CD4-positive, alpha-beta T cell treated with Interleukin-4 for 4 hours (primary cell): Measurements from ENCODE around the gene JUP.
"Not testable (repeated sequence)": the region's sequence is repeated elsewhere in the genome, so short reads cannot be mapped to it uniquely, and the experiment has no call there.

Experiments
- DNase-seq: peaks from one replicate; pipeline ENCODE4 v3.0.0-alpha.2; 2020

The JUP gene

DNA sequence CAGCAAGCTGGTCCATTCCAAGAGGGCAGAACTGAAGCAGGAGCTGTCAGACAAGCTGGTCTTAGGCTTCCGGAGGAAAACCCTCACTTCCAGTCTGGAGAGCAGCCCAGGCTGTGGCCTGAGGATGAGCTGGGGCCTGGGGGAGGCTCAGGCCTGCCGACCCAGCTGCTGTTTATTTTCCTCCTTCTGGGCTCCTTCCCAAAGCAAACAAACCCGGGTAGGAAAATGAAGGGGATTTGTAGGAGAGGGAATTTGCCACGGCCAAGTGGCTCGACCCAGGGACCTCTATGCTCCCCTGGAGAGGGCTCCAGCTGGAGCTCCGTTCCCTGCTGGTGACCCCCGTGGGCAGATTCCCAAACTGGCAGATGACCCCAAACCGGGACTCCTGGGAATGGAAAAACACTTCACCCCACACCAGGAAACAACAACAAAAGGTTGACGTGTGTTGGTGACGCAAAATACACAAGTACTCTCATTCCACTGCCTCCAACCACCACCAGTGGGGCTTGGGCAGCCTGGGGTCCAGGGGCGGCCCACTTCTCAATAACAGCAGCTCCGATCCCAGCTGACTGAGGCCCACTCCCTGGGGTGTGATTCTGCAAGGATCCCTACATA lies 8.8 kb downstream of the JUP start:
- DNase-seq = no peak

DNA sequence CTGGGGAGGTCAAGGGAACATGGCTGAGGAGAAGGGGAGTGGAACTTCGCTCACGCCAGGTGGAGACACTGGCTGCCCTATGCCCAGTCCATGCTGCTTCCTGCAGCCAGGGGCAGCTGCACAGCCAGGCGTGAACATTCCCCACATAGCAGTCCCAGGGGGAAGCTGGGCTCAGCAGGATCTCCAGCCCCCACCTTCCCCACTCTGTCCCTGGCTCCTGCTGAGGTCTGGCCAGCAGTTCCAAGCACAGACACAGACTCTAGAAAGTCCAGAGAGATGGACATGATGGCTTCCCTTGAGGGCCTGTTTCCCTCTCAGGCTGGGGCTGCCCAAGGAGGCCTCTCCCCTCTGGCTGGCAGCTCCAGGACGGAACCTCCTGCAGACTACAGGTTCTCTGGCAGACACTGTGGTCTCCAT lies 9.3 kb downstream of the JUP start:
- no peak for DNase-seq

DNA sequence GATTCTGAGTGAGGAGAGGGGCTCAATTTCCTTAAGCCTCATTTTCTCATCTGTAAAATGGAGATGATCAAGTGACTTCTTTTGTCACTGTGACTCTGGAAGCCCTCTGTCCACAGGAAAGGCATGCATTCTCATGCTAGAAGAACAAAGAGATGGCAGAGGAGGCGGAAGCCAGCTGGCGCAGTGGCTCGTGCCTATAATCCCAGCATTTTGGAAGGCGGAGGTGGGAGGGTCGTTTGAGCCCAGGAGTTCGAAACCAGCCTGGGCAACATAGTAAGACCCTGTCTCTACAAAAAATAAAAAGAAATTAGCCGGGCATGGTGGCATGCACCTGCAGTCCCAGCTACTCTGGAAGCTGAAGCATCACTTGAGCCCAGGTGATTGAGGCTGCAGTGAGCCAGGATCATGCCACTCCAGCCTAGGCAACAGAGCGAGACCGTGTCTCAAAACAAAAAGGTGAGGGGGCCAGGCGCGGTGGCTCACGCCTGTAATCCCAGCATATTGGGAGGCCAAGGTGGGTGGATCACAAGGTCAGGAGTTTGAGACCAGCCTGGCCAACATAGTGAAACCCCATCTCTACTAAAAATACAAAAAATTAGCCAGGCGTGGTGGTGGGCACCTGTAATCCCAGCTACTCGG lies 10.1 kb downstream of the JUP start:
- not testable (repeated sequence) for DNase-seq

DNA sequence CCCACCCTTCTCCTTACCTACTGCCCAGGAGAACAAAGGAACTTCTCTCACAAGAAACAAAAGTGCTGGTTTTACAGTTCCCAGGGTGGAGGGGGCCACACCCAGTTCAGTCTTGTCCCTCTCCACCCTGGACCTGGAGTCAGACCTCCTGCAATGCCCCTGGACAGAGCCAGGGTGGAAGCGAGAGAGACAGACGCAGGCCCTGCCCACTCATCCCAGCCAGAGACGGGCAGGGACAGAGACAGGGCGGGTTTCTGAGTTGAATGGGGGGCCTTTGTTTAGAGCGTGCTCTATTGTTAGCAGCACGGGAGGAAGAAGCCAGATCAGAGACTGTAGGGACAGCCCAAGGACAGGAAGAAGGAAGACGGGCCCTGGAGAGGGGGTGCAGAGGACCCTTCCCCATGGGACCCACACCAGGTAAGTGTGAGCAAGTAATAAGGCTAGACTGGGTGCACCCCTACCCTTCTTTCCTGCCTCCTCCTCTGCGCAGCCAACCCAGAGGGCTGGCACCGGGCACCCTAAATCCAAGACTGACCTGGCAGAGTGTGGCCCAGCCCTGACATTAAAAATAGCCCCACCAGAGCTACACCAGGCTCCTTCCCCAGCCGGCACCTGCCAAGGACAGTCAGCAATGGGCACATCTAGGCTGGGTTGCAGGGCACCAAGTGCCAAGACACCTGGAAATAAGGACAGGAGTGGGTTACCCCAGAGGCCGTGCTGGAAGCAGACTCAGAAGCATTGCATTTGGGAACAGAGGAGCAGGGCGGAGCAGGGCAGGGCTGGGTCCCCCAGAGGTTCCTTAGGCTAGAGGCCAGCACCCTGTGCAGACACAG lies 10.9 kb downstream of the JUP start:
- no peak for DNase-seq

DNA sequence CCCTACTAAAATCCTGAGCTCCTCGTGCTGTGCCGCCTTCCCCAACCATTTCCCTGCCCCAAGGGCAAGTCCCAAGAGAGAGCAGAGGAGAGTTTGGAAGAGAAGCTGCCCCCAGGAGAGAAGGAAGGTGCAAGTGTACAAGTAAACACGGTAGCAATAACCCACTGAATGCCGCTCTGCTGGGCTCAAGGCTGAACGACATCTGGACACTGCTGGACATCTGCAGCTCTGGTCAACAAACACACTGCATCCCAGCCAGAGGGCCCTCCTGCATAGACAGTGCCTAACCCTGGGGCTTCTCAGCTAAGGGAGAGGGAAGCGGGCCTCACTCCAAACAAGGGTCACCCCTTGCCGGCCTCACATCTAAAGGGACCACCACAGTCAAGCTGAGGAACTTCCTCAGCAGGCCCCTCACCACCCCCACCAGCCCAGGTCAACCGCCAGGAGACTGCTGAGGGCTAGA lies 12.7 kb downstream of the JUP start:
- DNase-seq = no peak

- no peak for DNase-seq
Observed at GRCh38 chr17:41773190-41773588, 13.3 kb downstream of the JUP start.

DNA sequence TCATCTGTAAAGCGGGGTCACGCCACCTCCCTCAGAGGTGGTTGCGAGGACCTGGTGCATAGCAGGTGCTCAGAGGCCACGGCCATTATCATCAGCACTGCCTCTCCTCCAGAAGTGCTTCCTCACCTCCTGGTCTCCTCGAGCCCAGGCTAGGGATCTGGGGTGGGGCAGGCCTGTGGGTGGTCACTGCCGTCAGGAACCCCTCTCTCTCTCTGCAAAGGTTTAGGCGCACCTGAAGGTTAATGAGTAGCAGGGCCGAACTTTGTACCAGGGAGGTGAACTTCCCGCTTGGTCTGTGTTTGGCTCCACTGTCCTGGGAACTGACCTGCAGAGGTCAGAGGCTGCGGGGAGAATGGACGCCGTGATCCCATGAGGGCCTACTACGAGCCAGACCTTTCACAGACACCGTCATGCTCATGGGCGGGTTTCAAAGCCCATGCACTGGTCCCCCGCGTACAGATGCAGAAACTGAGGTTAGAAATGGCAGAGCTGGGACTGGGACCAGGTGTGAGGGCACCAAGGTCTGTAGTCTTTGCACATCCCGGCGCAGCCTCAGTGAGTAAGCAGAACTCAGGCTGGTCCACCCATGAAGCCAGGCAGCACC lies 13.8 kb downstream of the JUP start:
- no peak for DNase-seq

DNA sequence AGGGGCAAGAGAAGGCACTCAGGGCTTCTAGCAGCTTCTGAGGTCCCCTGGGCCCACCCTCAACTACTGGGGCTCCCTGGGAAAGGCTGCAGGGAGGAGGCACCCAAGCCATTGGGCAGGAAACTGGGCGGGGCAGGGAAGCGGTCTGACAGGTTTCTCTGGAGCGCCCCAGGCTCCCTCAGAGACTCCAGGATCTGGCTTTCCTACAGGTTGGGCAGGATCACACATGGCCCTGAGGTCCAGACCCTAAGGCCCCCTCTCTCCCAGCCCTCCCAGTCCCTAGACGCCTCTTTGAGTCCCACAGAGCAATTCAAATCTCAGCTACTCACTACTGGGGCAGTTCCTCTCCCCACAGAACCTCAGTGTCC lies 14.3 kb downstream of the JUP start:
- DNase-seq = no peak

DNA sequence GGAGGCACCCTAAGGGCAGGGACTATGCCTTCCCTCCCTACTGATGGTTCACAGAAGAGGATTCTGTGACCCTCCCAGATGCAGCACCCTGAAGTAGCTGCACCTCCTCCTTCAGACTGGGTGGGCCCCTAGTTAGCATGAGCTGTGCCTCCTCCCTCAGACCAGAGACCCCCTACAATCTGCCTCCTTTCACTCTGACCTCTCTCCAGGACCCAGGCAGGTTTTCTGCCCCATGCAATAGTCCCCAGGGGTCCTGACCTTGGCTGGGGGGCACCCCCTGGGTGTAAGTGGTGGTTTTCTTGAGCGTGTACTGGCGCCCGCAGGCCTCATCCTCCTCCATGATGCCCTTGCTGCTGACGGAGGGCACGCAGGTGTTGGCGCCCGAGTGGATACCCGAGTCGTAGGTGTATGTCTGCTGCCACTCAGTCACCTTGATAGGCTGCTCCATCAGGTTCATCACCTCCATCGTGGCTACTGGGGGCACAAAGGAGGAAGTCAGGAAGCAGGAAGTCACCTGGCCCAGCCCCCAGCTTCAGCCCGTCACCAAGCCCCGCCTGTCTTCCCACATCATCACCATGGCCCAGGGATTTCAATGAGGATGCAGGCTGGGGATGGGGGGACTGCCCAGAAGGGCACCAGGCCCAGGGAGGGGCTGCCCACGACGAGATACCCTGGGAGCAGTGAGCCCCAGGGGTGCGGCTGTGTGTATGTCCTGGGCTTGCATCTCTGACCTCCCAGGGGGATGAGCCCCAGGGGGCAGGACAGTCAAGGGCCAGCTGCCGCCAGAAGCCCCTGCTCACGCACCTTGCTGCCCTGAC lies 14.9 kb downstream of the JUP start:
- DNase-seq = no peak

- no peak for DNase-seq
Observed at GRCh38 chr17:41769985-41770384, 16.5 kb downstream of the JUP start.

- DNase-seq = no peak
Observed at GRCh38 chr17:41769346-41769862, 17.1 kb downstream of the JUP start.

- DNase-seq = no peak
Observed at GRCh38 chr17:41768682-41769288, 17.7 kb downstream of the JUP start.

DNA sequence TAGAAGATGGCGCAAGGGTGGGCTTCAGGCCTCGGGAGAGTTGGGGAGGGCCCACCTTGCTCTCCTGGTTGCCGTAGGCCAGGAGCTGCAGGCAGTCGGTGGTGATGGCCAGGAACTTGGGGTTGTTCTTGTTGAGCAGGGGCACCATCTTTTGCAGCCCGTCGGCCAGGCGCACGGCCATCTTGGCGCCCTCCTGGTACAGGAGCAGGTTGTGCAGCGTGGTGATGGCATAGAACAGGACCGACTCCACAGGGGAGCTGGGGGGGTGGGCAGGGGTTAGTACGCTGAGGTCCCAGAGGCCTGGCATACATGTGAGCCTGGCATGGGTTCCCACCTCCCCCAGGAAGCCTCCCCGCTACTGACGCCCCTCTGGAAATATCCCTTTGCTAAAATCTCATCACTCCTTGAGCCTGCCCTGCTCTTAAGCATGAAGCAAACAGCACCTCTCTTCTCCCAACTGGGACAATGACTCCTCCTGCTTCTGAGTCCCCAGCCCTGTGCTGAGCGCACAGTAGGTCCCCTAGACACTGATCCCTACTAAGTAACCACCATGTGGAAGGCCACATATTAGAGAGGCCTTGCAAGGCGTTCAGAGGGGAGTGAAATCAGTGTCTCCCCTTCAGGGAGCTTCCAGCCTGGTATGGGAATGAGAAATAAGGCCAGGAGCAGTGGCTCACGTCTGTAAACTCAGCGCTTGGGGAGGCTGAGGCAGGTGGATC lies 19.0 kb downstream of the JUP start:
- no peak for DNase-seq

DNA sequence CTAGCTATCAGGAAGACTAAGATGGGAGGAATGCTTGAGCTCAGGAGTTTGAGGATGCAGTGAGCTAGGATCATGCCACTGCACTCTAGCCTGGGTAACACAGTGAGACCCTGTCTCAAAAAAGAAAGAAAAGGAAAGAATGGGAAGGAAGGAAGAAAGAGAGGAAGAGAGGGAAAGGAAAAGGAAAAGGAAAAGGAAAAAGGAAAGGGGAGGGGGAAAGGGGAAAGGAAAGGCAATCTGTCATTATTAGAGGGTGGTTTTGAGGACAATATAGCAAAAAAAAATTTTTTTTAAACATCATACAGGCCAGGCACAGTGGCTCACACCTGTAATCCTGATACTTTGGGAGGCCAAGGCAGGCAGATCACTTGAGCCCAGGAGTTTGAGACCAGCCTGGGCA lies 20.4 kb downstream of the JUP start:
- no peak for DNase-seq

- DNase-seq = no peak
Observed at GRCh38 chr17:41763327-41763726, 23.2 kb downstream of the JUP start.

DNA sequence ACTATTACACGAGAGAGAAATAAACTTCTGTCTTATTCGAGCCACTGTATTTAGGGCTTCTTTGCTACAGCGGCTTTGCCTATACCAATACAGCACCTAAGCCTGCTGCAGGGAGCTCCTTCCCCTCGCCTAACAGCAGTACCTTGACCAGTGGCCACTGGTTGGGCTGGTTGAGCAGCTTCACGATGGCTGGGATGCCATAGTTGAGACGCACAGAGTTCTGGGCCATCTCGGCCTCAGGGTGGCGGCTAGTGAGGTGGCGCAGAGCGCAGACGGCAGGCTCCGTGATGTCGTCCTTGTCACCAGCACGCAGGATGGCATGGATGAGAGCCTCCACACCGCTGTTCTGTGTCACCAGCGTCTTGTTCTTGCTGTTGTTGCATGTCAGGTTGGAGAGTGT lies 23.7 kb downstream of the JUP start:
- DNase-seq = no peak

- DNase-seq = no peak
Observed at GRCh38 chr17:41762391-41762790, 24.1 kb downstream of the JUP start.

DNA sequence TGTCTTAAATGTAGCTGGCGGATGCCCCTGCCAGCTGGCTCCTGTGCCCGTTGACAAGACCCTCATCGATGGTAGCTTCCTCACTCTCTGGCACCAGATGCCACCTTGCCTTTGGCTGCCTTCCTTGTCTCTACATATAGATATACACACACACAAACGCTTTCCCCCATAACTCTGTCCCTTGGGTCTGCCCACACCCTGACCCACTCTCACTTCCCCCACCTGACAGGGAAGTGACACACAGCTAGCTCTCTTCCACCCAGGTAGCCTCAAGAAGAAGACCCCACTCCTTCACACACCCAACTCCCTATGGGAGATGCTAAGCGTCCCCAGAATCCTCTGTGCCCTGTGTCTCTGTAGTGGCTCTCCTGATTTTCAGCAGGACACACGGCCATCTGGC lies 25.6 kb downstream of the JUP start:
- DNase-seq = no peak

- no peak for DNase-seq
Observed at GRCh38 chr17:41758601-41759000, 27.9 kb downstream of the JUP start.

- DNase-seq = no peak
Observed at GRCh38 chr17:41754066-41754465, 32.4 kb downstream of the JUP start.

DNA sequence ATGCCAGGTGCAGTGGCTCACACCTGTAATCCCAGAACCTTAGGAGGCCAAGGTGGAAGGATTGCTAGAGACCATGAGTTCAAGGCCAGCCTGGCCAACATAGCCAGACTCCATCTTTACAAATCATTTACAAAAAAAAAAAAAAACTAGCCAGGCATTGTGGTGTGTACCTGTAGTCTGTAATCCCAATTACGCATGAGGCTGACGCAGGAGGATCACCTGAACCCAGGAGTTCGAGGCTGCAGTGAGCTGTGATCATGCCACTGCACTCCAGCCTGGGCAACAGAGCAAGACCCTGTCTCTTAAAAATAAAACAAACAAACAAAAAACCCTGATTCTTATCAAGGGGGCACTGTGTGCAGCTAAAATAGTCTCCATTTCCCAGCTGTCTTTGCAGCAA lies 35.2 kb downstream of the JUP start:
- DNase-seq = no peak
